MCF 10A (cell line): ENCODE measurements around the gene NECAP2. TPM values are rescaled to one million over a fixed set of nuclear protein-coding genes. Genes with fewer than 3 reads are reported as not detected.
"Not testable (repeated sequence)": the region's sequence is repeated elsewhere in the genome, so short reads cannot be mapped to it uniquely, and the experiment has no call there.

Experiments
- BruUV-seq: library from RNA; stranded (reverse); fragments of 400-500 nt; replicated peaks from 2 replicates; lab custom pipeline; 2021; lab: Mats Ljungman, UMichigan
- CTCF ChIA-PET: fragments of 300-600 bp; sonication (Branson Sonifier 250); formaldehyde crosslinking; extraction: SDS; loops from one replicate; lab custom pipeline; 2021; ENCODE audit warnings: antibody characterized with exemption, inconsistent platforms; lab: Yijun Ruan, JAX
- POLR2A ChIA-PET: fragments of 300-600, 350-650 bp; sonication (Branson Sonifier 250); formaldehyde crosslinking; extraction: SDS; loops from one replicate; lab custom pipeline; 2020; ENCODE audit warnings: antibody characterized with exemption, inconsistent platforms; lab: Yijun Ruan, JAX
- DNase-seq: peaks from one replicate; pipeline ENCODE4 v3.0.0-alpha.2; 2018; ENCODE audit not compliant: unreplicated experiment
- H3K27ac Mint-ChIP-seq: one replicate; pipeline ENCODE4 v1.8.0; 2022; ENCODE audit warnings: mild to moderate bottlenecking, low read depth, mixed read lengths; ENCODE audit not compliant: unreplicated experiment
- H3K27me3 Mint-ChIP-seq: one replicate; pipeline ENCODE4 v1.8.0; 2022; ENCODE audit warnings: mixed read lengths; ENCODE audit not compliant: insufficient read depth, unreplicated experiment
- H3K36me3 Mint-ChIP-seq: one replicate; pipeline ENCODE4 v1.8.0; 2022; ENCODE audit warnings: mild to moderate bottlenecking, moderate library complexity, mixed read lengths; ENCODE audit not compliant: insufficient read depth, unreplicated experiment
- H3K4me1 Mint-ChIP-seq: one replicate; pipeline ENCODE4 v1.8.0; 2022; ENCODE audit warnings: mixed read lengths; ENCODE audit not compliant: insufficient read depth, unreplicated experiment
- H3K4me3 Mint-ChIP-seq: one replicate; pipeline ENCODE4 v1.8.0; 2022; ENCODE audit warnings: mild to moderate bottlenecking, moderate library complexity, mixed read lengths; ENCODE audit not compliant: unreplicated experiment
- H3K9me3 Mint-ChIP-seq: one replicate; pipeline ENCODE4 v1.8.0; 2022; ENCODE audit warnings: mixed read lengths; ENCODE audit not compliant: unreplicated experiment
- CTCF ChIP-seq: fragments of 200-600 bp; IDR thresholded peaks from one replicate; pipeline ENCODE4 v1.8.0; 2022; ENCODE audit warnings: antibody characterized with exemption, mild to moderate bottlenecking; ENCODE audit not compliant: unreplicated experiment
- intact Hi-C: fragments of 100-400 bp; cut with micrococcal nuclease; formaldehyde crosslinking; loops from 2 replicates; pipeline ENCODE4 v1.14.1; 2022
- total RNA-seq: library from RNA; stranded (reverse); gene quantifications from 2 replicates; pipeline ENCODE4 v1.2.3, GENCODE V29; 2022

The NECAP2 gene
- total RNA-seq, 1 experiment from 2014 or later = 34.1 TPM

- H3K9me3 Mint-ChIP-seq = no peaks in the 10 kb centered on the region
- DNase-seq = no peak
- intact Hi-C loops = no loop called here
- ChIA-PET POLR2A (no interaction called here), CTCF (interaction anchor here (0.6 kb wide), 1 partner anchor 177 kb away, joined by 3 read pairs; no protein-coding TSS in a partner anchor)
- no TSS peak for BruUV-seq
- H3K4me1 Mint-ChIP-seq = no peaks in the 10 kb centered on the region
- no peak overlapping the region for H3K27ac Mint-ChIP-seq
- peaks cover 37% of the 10 kb centered on the region for H3K36me3 Mint-ChIP-seq
- no peak for TF ChIP-seq CTCF
- H3K27me3 Mint-ChIP-seq = no peaks in the 10 kb centered on the region
- H3K4me3 Mint-ChIP-seq = no peak overlapping the region
Observed at GRCh38 chr1:16464917-16465625, 24.5 kb downstream of the NECAP2 start.

DNA sequence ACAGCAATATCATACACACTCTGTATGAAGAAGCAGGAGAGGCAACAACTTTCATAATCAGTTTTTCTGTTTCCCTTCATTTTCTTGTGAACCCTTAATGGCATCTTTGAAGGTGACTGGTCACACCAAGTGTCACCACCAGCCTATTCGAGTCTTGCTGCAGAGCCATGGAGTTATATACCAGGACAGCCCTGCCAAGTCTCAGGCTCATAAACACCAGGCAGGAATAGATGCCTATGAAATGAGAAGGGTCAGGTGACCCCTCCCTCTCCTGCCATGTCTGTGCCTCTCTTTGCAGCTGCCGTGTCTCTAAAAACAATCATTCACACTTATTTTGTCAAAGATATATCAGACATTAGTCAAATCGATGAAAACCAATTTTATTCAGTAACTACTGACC is 28.0 kb downstream of the NECAP2 start:
- no TSS peak for BruUV-seq
- Mint-ChIP-seq H3K9me3 (no peaks in the 10 kb centered on the region), H3K4me3 (no peak overlapping the region), H3K27ac (no peak overlapping the region), H3K27me3 (no peaks in the 10 kb centered on the region), H3K4me1 (no peaks in the 10 kb centered on the region), H3K36me3 (peaks cover 28% of the 10 kb centered on the region)
- no peak for DNase-seq
- ChIA-PET POLR2A (interaction anchor here (1.4 kb wide), 1 partner anchor 9 kb away, joined by 5 read pairs; no protein-coding TSS in a partner anchor), CTCF (no interaction called here)
- intact Hi-C loops = no loop called here
- no peak for TF ChIP-seq CTCF

- no peaks in the 10 kb centered on the region for H3K9me3 Mint-ChIP-seq
- ChIA-PET POLR2A (no interaction called here), CTCF (no interaction called here)
- H3K27ac Mint-ChIP-seq = no peak overlapping the region
- no peak overlapping the region for H3K4me3 Mint-ChIP-seq
- no TSS peak for BruUV-seq
- H3K27me3 Mint-ChIP-seq = no peaks in the 10 kb centered on the region
- peaks cover 25% of the 10 kb centered on the region for H3K36me3 Mint-ChIP-seq
- intact Hi-C loops = no loop called here
- no peaks in the 10 kb centered on the region for H3K4me1 Mint-ChIP-seq
- no peak for DNase-seq
- no peak for TF ChIP-seq CTCF
Observed at GRCh38 chr1:16474166-16474800, 33.8 kb downstream of the NECAP2 start.

DNA sequence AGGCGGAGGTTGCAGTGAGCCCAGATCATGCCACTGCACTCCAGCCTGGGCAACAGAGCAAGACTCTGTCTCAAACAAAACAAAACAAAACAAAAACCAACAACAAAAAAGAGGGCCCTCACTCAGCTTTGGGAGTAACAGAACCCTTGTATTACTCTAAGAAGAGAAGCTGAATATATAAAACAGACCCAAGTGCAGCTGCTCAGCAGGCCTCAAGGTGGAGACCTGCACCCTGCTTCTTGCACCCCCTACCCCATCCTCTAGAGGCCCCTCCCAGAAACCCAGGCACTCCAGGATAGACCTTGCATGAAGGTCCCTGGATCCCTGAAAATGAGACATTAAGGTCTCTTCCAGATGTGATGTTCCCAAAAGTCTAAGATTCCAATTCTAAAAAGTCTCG is 34.4 kb downstream of the NECAP2 start:
- H3K27ac Mint-ChIP-seq, BruUV-seq, CTCF ChIA-PET, H3K4me1 Mint-ChIP-seq, H3K9me3 Mint-ChIP-seq, H3K27me3 Mint-ChIP-seq, H3K4me3 Mint-ChIP-seq, intact Hi-C loops, POLR2A ChIA-PET: not testable (repeated sequence)
- peaks cover 31% of the 10 kb centered on the region for H3K36me3 Mint-ChIP-seq
- DNase-seq = peak; percentile 3

- DNase-seq, H3K9me3 Mint-ChIP-seq, intact Hi-C loops, H3K4me3 Mint-ChIP-seq, POLR2A ChIA-PET, BruUV-seq, H3K27me3 Mint-ChIP-seq, H3K4me1 Mint-ChIP-seq, H3K27ac Mint-ChIP-seq: not testable (repeated sequence)
- H3K36me3 Mint-ChIP-seq = peaks cover 42% of the 10 kb centered on the region
- CTCF ChIA-PET = interaction anchor here (0.6 kb wide), 2 partner anchors 461 to 955 kb away, joined by 3 read pairs; no protein-coding TSS in a partner anchor
Observed at GRCh38 chr1:16475771-16476770, 35.5 kb downstream of the NECAP2 start.
